IMR-90 (cell line): ENCODE results near the gene XPR1. TPM values are rescaled to one million over a fixed set of nuclear protein-coding genes. Genes with fewer than 3 reads are reported as not detected.

Experiments
- ATAC-seq: fragments of 200-7000 bp; cut with Tn5 transposase; 2 replicates; pipeline ENCODE4 v1.9.1; 2020; ENCODE audit warnings: low read depth, mild to moderate bottlenecking, moderate library complexity
- BruUV-seq: library from RNA; stranded (reverse); fragments of 400-500 nt; replicated peaks from 2 replicates; lab custom pipeline; 2021; lab: Mats Ljungman, UMichigan
- CTCF ChIA-PET: fragments of 300-600 bp; formaldehyde crosslinking; extraction: SDS; loops from one replicate; lab custom pipeline; 2021; ENCODE audit warnings: antibody characterized with exemption; lab: Yijun Ruan, JAX
- POLR2A ChIA-PET: fragments of 300-600 bp; sonication (Branson Sonifier 250); formaldehyde crosslinking; loops from one replicate; lab custom pipeline; 2022; ENCODE audit warnings: antibody characterized with exemption; ENCODE audit not compliant: unreplicated experiment; lab: Charles Lee
- DNase-seq: peaks from one replicate; pipeline ENCODE4 v3.0.0; 2013
- H2AFZ ChIP-seq: replicated peaks from 2 replicates; pipeline ENCODE3; 2013; ENCODE audit warnings: low read length, mild to moderate bottlenecking; ENCODE audit not compliant: poor library complexity
- H2AK5ac ChIP-seq: 2 replicates; pipeline ENCODE4 v1.6.1; 2013; ENCODE audit warnings: low read depth, low read length, inconsistent platforms
- H2AK9ac ChIP-seq: replicated peaks from 2 replicates; pipeline ENCODE3; 2013; ENCODE audit warnings: mild to moderate bottlenecking, low read depth, low read length, moderate library complexity; ENCODE audit not compliant: poor library complexity
- H2BK120ac ChIP-seq: 2 replicates; pipeline ENCODE4 v1.6.1; 2013; ENCODE audit warnings: low read depth, low read length, inconsistent platforms
- H2BK15ac ChIP-seq: 3 replicates; pipeline ENCODE4 v1.6.1; 2013; ENCODE audit warnings: low read depth, low read length, inconsistent platforms
- H2BK20ac ChIP-seq: 2 replicates; pipeline ENCODE4 v1.6.1; 2013; ENCODE audit warnings: low read depth, mild to moderate bottlenecking, inconsistent platforms, low read length, moderate library complexity
- H2BK5ac ChIP-seq: 2 replicates; pipeline ENCODE4 v1.6.1; 2013; ENCODE audit warnings: mild to moderate bottlenecking, low read depth, low read length, inconsistent platforms; ENCODE audit not compliant: poor library complexity, severe bottlenecking
- H3K14ac ChIP-seq: replicated peaks from 2 replicates; pipeline ENCODE4 v1.6.1; 2013; ENCODE audit warnings: low read depth, low read length, inconsistent platforms
- H3K18ac ChIP-seq: 2 replicates; pipeline ENCODE4 v1.6.1; 2013; ENCODE audit warnings: low read depth, low read length, control low read depth
- H3K23ac ChIP-seq: 2 replicates; pipeline ENCODE4 v1.6.1; 2013; ENCODE audit warnings: low read depth, low read length, inconsistent platforms
- H3K27ac ChIP-seq: 2 replicates; pipeline ENCODE4 v1.5.1; 2013; ENCODE audit warnings: mild to moderate bottlenecking, control low read depth, low read length; ENCODE audit not compliant: insufficient read depth
- H3K27me3 ChIP-seq: 2 replicates; pipeline ENCODE4 v1.6.1; 2013; ENCODE audit warnings: low read length; ENCODE audit not compliant: control insufficient read depth, insufficient read depth
- H3K36me3 ChIP-seq: 2 replicates; pipeline ENCODE4 v1.6.1; 2013; ENCODE audit warnings: low read length, mixed read lengths; ENCODE audit not compliant: control insufficient read depth, insufficient read depth
- H3K4ac ChIP-seq: 2 replicates; pipeline ENCODE4 v1.6.1; 2013; ENCODE audit warnings: low read depth, low read length, inconsistent platforms
- H3K4me1 ChIP-seq: 2 replicates; pipeline ENCODE4 v1.6.1; 2013; ENCODE audit warnings: low read length, mixed read lengths; ENCODE audit not compliant: control insufficient read depth, insufficient read depth
- H3K4me2 ChIP-seq: 2 replicates; pipeline ENCODE4 v1.6.1; 2013; ENCODE audit warnings: low read depth, mild to moderate bottlenecking, control low read depth, low read length, moderate library complexity
- H3K4me3 ChIP-seq: 2 replicates; pipeline ENCODE4 v1.5.1; 2013; ENCODE audit warnings: low read depth, mild to moderate bottlenecking, control low read depth, low read length, moderate library complexity; ENCODE audit not compliant: insufficient read depth
- H3K56ac ChIP-seq: 2 replicates; pipeline ENCODE4 v1.6.1; 2013; ENCODE audit warnings: low read length, inconsistent platforms; ENCODE audit not compliant: insufficient read depth; ENCODE audit errors: extremely low read depth
- H3K79me1 ChIP-seq, 2 experiments: 2 replicates each; pipeline ENCODE4 v1.6.1; 2013; ENCODE audit warnings: low read length in 2 of 2, inconsistent platforms in 1 of 2, low read depth in 1 of 2
- H3K9ac ChIP-seq: 2 replicates; pipeline ENCODE4 v1.6.1; 2013; ENCODE audit warnings: low read depth, low read length, control low read depth
- H3K9me1 ChIP-seq: 2 replicates; pipeline ENCODE4 v1.6.1; 2013; ENCODE audit warnings: low read length, inconsistent platforms; ENCODE audit not compliant: insufficient read depth
- H3K9me3 ChIP-seq: 2 replicates; pipeline ENCODE4 v1.6.1; 2013; ENCODE audit warnings: low read length; ENCODE audit not compliant: control insufficient read depth, insufficient read depth
- H4K20me1 ChIP-seq: 2 replicates; pipeline ENCODE4 v1.6.1; 2013; ENCODE audit warnings: low read length, inconsistent platforms; ENCODE audit not compliant: insufficient read depth
- H4K5ac ChIP-seq: 2 replicates; pipeline ENCODE4 v1.6.1; 2013; ENCODE audit warnings: mild to moderate bottlenecking, low read depth, low read length, control low read depth
- H4K8ac ChIP-seq, 2 experiments: 2 replicates each; pipeline ENCODE4 v1.6.1; 2013; ENCODE audit warnings: low read depth in 2 of 2, low read length in 2 of 2, control low read depth in 1 of 2, inconsistent platforms in 1 of 2
- H4K91ac ChIP-seq: 2 replicates; pipeline ENCODE4 v1.6.1; 2013; ENCODE audit warnings: low read depth, low read length, inconsistent platforms; ENCODE audit not compliant: insufficient read depth
- BHLHE40 ChIP-seq: fragments of 150-350 bp; IDR thresholded peaks from 2 replicates; pipeline ENCODE4 v1.6.1; 2016; ENCODE audit warnings: mild to moderate bottlenecking, low read depth, low read length
- CEBPB ChIP-seq: IDR thresholded peaks from 2 replicates; pipeline ENCODE4 v1.6.1; 2012; ENCODE audit warnings: low read depth, low read length, improper control_type of control experiment
- CHD1 ChIP-seq: IDR thresholded peaks from 2 replicates; pipeline ENCODE4 v1.6.1; 2012; ENCODE audit warnings: low read depth, low read length, improper control_type of control experiment
- FOS ChIP-seq: fragments of 150-350 bp; IDR thresholded peaks from 2 replicates; pipeline ENCODE4 v1.6.1; 2016; ENCODE audit warnings: low read depth, low read length
- MAFK ChIP-seq: IDR thresholded peaks from 2 replicates; pipeline ENCODE4 v1.6.1; 2012; ENCODE audit warnings: low read depth, low read length, improper control_type of control experiment
- MAZ ChIP-seq: IDR thresholded peaks from 2 replicates; pipeline ENCODE4 v1.6.1; 2012; ENCODE audit warnings: low read depth, mild to moderate bottlenecking, low read length, improper control_type of control experiment, moderate library complexity, borderline replicate concordance
- MXI1 ChIP-seq: IDR thresholded peaks from 2 replicates; pipeline ENCODE4 v1.6.1; 2012; ENCODE audit warnings: low read depth, mild to moderate bottlenecking, low read length, moderate library complexity, borderline replicate concordance
- NFE2L2 ChIP-seq: fragments of 150-350 bp; IDR thresholded peaks from 2 replicates; pipeline ENCODE4 v1.6.1; 2016; ENCODE audit warnings: low read depth, mild to moderate bottlenecking, low read length
- RAD21 ChIP-seq: IDR thresholded peaks from 2 replicates; pipeline ENCODE4 v1.6.1; 2012; ENCODE audit warnings: low read length, improper control_type of control experiment
- RCOR1 ChIP-seq: IDR thresholded peaks from 2 replicates; pipeline ENCODE4 v1.6.1; 2012; ENCODE audit warnings: mild to moderate bottlenecking, low read length, improper control_type of control experiment; ENCODE audit not compliant: insufficient replicate concordance
- RFX5 ChIP-seq: IDR thresholded peaks from 2 replicates; pipeline ENCODE4 v1.8.0; 2012; ENCODE audit warnings: low read depth, mild to moderate bottlenecking, low read length, moderate library complexity
- SMC3 ChIP-seq: fragments of 150-350 bp; IDR thresholded peaks from 2 replicates; pipeline ENCODE4 v1.6.1; 2016; ENCODE audit warnings: low read depth, mild to moderate bottlenecking, antibody characterized with exemption, low read length, moderate library complexity
- dilution Hi-C: fragments of 300-500 bp; cut with HindIII; formaldehyde crosslinking; loops from one replicate; pipeline ENCODE4 v1.14.3; 2018; ENCODE audit warnings: low sequenced_read_pairs; ENCODE audit not compliant: unreplicated experiment
- in situ Hi-C: fragments of 300-500 bp; cut with MboI; formaldehyde crosslinking; loops from 3 replicates; pipeline ENCODE4 v1.14.3; 2019; ENCODE audit warnings: low sequenced_read_pairs, inconsistent platforms, mixed read lengths
- intact Hi-C: fragments of 100-400 bp; cut with micrococcal nuclease; formaldehyde crosslinking; loops from 2 replicates; pipeline ENCODE4 v1.10.0; 2022
- polyA plus RNA-seq, 3 experiments: library from polyadenylated mRNA; depleted of rRNA; stranded (reverse); fragments of >200 nt; gene quantifications; 2 replicates each; pipeline ENCODE4 v1.2.3, GENCODE V29; 2012; ENCODE audit warnings: low replicate concordance in 1 of 3
- total RNA-seq: library from RNA; depleted of rRNA; stranded (reverse); fragments of >200 nt; gene quantifications from 2 replicates; pipeline ENCODE4 v1.2.3, GENCODE V29; 2012
- TF ChIP-seq, protein P1 (sequence below): conservative IDR thresholded peaks from 2 replicates; pipeline ENCODE4 v1.5.1; 2012; ENCODE audit warnings: mild to moderate bottlenecking, low read depth, low read length, improper control_type of control experiment
- TF ChIP-seq, protein P2 (sequence below): fragments of 150-350 bp; IDR thresholded peaks from 2 replicates; pipeline ENCODE4 v1.6.1; 2017; ENCODE audit warnings: mild to moderate bottlenecking, antibody characterized with exemption, low read length, low read depth
- TF ChIP-seq, protein P3 (sequence below): fragments of 150-350 bp; IDR thresholded peaks from 2 replicates; pipeline ENCODE4 v1.6.1; 2016; ENCODE audit warnings: low read depth, mild to moderate bottlenecking, low read length, moderate library complexity, borderline replicate concordance

The XPR1 gene
- total and polyA plus RNA-seq, 2 of the 4 experiments (the other 2 are of a cell fraction): 11.8 to 25.1 TPM

DNA sequence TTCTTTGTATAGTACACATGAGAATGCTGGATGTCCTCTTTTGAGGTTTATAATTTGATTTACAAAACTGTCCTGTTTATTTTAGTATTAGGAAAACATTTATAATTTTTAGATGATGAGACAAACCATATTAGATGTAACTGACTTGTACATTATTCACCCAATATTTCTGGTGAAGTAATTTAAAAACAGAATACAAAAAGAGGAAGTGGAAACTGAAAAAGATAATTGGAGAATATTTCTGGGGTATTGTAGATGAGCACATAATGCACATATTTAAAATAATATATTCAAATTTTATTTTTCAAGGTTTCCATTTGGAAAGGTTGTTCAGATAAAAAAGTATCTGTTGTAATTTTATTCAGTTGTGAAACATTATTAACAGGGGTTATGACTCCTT is 40.7 kb downstream of the XPR1 start:
- ATAC-seq (no peak), DNase-seq (no peak)
- Histone ChIP-seq H3K23ac (no peak overlapping the region), H3K27me3 (no peaks in the 10 kb centered on the region), H2AK5ac (no peak overlapping the region), H3K4me2 (0 out of 2 replicates have a peak overlapping the region, but pooled peaks have one; percentile 5), H2AFZ (no peak overlapping the region), H3K4ac (no peak overlapping the region), H3K9ac (no peak overlapping the region), H2BK5ac (no peak overlapping the region), H4K8ac (no peak overlapping the region; a peak in 1 of 4 replicates), H3K4me3 (no peak overlapping the region), H2BK20ac (no peak overlapping the region), H3K4me1 (peaks cover 4% of the 10 kb centered on the region), H2BK120ac (no peak overlapping the region), H4K91ac (no peak overlapping the region), H3K27ac (no peak overlapping the region), H4K20me1 (peaks cover 11% of the 10 kb centered on the region), H3K79me1 (peaks cover 27 to 40% of the 10 kb centered on the region in 2 experiments), H2BK15ac (no peak overlapping the region), H3K56ac (no peak overlapping the region), H3K36me3 (no peaks in the 10 kb centered on the region), H2AK9ac (no peak overlapping the region), H3K18ac (no peak overlapping the region), H3K9me1 (peaks cover 8% of the 10 kb centered on the region), H4K5ac (no peak overlapping the region), H3K9me3 (peaks cover 3% of the 10 kb centered on the region; the same call in 1 of the 2 replicates), H3K14ac (no peak overlapping the region)
- BruUV-seq: no TSS peak
- in situ Hi-C loops (no loop called here), intact Hi-C loops (no loop called here), dilution Hi-C loops (no loop called here)
- ChIA-PET CTCF (no interaction called here), POLR2A (no interaction called here)
- TF ChIP-seq FOS: no peak
- no peak for TF ChIP-seq MXI1
- TF ChIP-seq MAFK: no peak
- TF ChIP-seq CEBPB: no peak
- TF ChIP-seq BHLHE40: no peak
- no peak for TF ChIP-seq NFE2L2
- no peak for TF ChIP-seq RCOR1
- TF ChIP-seq, protein P1, sequence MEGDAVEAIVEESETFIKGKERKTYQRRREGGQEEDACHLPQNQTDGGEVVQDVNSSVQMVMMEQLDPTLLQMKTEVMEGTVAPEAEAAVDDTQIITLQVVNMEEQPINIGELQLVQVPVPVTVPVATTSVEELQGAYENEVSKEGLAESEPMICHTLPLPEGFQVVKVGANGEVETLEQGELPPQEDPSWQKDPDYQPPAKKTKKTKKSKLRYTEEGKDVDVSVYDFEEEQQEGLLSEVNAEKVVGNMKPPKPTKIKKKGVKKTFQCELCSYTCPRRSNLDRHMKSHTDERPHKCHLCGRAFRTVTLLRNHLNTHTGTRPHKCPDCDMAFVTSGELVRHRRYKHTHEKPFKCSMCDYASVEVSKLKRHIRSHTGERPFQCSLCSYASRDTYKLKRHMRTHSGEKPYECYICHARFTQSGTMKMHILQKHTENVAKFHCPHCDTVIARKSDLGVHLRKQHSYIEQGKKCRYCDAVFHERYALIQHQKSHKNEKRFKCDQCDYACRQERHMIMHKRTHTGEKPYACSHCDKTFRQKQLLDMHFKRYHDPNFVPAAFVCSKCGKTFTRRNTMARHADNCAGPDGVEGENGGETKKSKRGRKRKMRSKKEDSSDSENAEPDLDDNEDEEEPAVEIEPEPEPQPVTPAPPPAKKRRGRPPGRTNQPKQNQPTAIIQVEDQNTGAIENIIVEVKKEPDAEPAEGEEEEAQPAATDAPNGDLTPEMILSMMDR: no peak
- TF ChIP-seq RAD21: no peak
- TF ChIP-seq, protein P2, sequence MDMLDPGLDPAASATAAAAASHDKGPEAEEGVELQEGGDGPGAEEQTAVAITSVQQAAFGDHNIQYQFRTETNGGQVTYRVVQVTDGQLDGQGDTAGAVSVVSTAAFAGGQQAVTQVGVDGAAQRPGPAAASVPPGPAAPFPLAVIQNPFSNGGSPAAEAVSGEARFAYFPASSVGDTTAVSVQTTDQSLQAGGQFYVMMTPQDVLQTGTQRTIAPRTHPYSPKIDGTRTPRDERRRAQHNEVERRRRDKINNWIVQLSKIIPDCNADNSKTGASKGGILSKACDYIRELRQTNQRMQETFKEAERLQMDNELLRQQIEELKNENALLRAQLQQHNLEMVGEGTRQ: no peak
- no peak for TF ChIP-seq SMC3
- TF ChIP-seq RFX5: no peak
- TF ChIP-seq CHD1: no peak
- TF ChIP-seq, protein P3, sequence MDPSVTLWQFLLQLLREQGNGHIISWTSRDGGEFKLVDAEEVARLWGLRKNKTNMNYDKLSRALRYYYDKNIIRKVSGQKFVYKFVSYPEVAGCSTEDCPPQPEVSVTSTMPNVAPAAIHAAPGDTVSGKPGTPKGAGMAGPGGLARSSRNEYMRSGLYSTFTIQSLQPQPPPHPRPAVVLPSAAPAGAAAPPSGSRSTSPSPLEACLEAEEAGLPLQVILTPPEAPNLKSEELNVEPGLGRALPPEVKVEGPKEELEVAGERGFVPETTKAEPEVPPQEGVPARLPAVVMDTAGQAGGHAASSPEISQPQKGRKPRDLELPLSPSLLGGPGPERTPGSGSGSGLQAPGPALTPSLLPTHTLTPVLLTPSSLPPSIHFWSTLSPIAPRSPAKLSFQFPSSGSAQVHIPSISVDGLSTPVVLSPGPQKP: no peak
- no peak for TF ChIP-seq MAZ
